ENCODE results near the gene SDF2. TPM values are rescaled to one million over a fixed set of nuclear protein-coding genes. Genes with fewer than 3 reads are reported as not detected.
A peak's percentile ranks its signal among the peaks of the same experiment; 100 is the strongest.

Gene SDF2
- total RNA-seq, 1 donor from 2014 or later, result 46.2 TPM

DNA sequence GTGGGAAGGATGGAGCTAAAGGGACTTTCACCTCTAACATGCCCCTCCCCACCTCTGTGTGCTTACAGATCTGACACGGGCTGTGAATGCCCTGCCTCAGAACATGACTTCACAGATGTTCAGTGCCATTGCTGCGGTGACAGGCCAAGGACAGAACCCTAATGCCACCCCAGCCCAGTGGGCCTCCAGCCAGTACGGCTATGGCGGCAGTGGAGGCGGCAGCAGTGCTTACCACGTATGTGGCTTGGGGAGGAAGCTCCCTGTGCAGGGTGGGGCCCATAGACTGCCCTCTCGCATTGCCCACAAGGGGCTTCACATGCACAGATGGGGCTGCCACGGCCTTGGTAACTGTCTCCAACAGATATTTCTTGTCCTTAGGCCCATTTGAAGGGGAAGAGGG is 38.6 kb upstream of the SDF2 start:
- no peaks in the 10 kb centered on the region for H3K27me3 Mint-ChIP-seq

DNA sequence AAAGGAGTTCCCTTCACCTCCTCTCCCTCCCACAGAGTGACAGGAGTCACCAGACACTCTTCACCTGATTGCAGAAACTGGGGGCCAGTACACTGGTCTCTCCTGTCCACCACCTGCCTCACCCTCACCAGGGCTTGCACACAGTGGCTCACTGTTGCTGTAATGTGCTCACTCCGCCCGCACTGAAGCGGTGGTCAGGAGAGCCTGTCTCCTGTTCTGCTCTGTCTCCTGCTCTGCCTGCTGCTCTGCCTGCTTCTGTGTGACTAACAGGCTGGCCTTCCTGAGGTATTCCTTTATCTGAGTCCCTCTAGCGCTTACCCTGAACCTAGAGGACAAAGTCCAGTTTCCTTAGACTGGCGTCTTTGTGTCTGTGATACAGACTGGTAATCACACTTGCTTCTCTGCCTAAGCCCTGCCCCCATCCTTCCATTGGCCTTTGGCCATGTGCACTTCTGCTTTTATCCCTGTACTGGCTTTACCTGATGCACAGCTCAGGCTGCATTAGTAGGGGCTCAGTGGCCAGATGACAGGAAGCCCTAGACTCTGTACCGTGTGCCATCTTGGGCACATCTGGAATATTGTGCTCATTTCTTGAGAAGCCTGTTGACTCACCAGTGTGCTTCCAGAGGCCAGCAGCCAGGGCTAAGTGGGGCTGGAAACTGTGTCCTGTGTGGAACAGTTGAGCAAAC is 36.7 kb upstream of the SDF2 start:
- no peak overlapping the region for H3K4me3 Mint-ChIP-seq
- peaks cover 77% of the 10 kb centered on the region for H3K36me3 Mint-ChIP-seq (ENCODE audit: low read depth)
- peaks cover 3% of the 10 kb centered on the region for H3K4me1 Mint-ChIP-seq
- H3K27me3 Mint-ChIP-seq, result no peaks in the 10 kb centered on the region
- no peak for DNase-seq
- H3K27ac Mint-ChIP-seq, result peak overlapping the region; percentile 26
- no peaks in the 10 kb centered on the region for H3K9me3 Mint-ChIP-seq
- intact Hi-C loops (cut with micrococcal nuclease), result no loop called here

More for the DNA sequence above, 38.6 kb upstream of the SDF2 start:
- H3K4me1 Mint-ChIP-seq, result peaks cover 7% of the 10 kb centered on the region
- intact Hi-C loops (cut with micrococcal nuclease), result no loop called here
- no peak for DNase-seq
- H3K36me3 Mint-ChIP-seq (ENCODE audit: low read depth), result peaks cover 68% of the 10 kb centered on the region
- no peaks in the 10 kb centered on the region for H3K9me3 Mint-ChIP-seq
- no peak overlapping the region for H3K4me3 Mint-ChIP-seq
- no peak overlapping the region for H3K27ac Mint-ChIP-seq

DNA sequence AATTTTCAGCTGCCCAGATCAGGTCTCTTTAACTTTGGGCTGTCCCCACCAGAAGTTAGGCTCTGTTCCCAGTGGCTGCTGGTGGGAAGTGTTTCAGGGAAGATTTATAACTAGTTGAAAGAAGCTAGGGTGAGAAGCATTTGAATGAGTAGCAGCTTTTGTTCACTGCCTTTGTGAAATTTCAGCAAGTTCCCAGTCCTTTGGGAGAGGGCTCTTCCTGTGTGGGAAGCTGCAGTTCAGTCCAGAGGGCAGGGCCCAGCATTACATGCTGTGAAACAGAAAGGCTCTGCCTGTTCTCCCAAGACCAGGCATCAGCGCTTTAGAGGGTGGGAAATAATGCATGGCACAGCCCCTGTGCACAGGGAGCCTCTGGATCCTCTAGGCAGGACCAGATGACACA is 32.2 kb upstream of the SDF2 start:
- Mint-ChIP-seq H3K27ac (no peak overlapping the region), H3K4me3 (no peak overlapping the region), H3K36me3 (ENCODE audit: low read depth) (peaks cover 70% of the 10 kb centered on the region), H3K27me3 (no peaks in the 10 kb centered on the region), H3K9me3 (no peaks in the 10 kb centered on the region), H3K4me1 (peaks cover 3% of the 10 kb centered on the region)
- no peak for DNase-seq
- intact Hi-C loops (cut with micrococcal nuclease), result no loop called here

DNA sequence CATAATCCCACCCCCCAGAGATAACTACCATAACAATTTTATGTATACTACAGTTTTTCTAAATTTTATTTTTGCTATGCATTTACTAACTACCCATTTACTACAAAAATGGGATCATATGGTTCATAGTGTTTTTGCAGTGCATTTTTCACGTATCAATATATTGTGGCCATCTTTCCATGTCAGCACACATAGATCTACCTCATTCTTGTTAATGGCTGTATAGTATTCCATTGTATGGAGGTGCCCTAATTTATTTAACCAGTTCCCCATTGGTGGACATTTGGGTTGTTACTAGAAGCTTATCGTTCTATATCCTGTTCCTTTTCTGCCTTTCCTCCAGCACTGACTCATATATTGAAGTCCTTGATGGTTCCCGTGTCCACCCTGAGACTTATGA is 27.3 kb upstream of the SDF2 start:
- Mint-ChIP-seq H3K27me3 (no peaks in the 10 kb centered on the region), H3K4me3 (no peak overlapping the region), H3K36me3 (ENCODE audit: low read depth) (peaks cover 70% of the 10 kb centered on the region), H3K4me1 (no peaks in the 10 kb centered on the region), H3K27ac (no peak overlapping the region), H3K9me3 (no peaks in the 10 kb centered on the region)
- intact Hi-C loops (cut with micrococcal nuclease), result no loop called here
- DNase-seq, result no peak

DNA sequence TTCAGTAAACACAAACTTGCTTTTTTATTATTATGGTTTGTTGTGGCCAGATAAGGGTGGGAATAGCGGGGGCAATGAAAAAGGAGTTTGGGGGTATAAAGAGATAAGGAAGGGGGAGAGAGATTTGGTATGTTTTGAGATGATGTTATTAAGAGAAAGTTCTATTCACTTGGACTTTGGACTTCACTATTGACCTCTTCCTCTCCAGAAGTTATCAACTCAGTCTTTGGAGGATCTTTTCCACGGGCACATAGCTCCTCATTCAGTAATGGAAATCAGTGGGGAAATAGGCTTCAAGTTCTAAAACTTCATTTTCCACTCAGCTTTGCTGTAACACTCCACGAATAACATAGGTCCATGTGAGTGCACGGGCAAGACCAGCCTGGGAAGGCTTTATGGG is 26.8 kb upstream of the SDF2 start:
- no peak overlapping the region for H3K27ac Mint-ChIP-seq
- no peaks in the 10 kb centered on the region for H3K27me3 Mint-ChIP-seq
- H3K36me3 Mint-ChIP-seq (ENCODE audit: low read depth), result peaks cover 68% of the 10 kb centered on the region
- no peak overlapping the region for H3K4me3 Mint-ChIP-seq
- no peak for DNase-seq
- no peaks in the 10 kb centered on the region for H3K4me1 Mint-ChIP-seq
- intact Hi-C loops (cut with micrococcal nuclease), result no loop called here
- H3K9me3 Mint-ChIP-seq, result no peaks in the 10 kb centered on the region

DNA sequence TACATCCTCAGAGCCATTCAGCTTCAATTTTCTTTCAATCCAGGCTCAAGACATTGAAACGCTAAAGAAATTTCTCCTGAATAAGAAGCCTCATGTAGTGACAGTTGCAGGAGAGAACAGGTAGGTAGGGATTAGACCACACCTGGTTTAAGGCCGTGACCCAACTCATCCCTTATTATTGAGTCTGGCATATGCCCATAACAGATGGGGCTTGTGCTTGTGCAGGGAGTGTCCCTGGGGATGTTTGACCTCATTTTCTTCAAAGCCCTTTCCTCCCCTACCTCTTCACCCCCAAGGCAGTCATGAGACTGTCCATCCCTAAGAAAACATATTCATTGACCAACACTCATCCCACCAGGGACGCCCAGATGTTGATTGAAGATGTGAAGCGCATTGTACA is 24.6 kb upstream of the SDF2 start:
- Mint-ChIP-seq H3K27me3 (no peaks in the 10 kb centered on the region), H3K9me3 (no peaks in the 10 kb centered on the region), H3K27ac (no peak overlapping the region), H3K4me1 (no peaks in the 10 kb centered on the region), H3K36me3 (ENCODE audit: low read depth) (peaks cover 78% of the 10 kb centered on the region), H3K4me3 (no peak overlapping the region)
- intact Hi-C loops (cut with micrococcal nuclease), result no loop called here
- no peak for DNase-seq

DNA sequence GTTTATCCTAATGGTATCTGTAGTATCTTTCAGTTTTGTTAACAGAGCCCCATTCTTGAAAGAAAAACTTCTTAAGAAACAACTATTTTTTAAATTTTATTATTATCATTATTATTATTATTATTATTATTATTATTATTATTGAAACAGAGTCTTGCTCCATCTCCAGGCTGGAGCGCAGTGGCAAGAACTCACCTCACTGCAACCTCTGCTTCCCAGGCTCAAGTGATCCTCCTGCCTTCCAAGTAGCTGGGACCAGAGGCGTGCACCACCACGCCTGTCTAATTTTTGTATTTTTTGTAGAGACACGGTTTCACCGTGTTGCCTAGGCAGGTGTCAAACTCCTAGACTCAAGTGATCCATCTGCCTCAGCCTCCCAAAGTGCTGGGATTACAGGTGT is 23.7 kb upstream of the SDF2 start:
- no peak for DNase-seq
- no peak overlapping the region for H3K4me3 Mint-ChIP-seq
- H3K27ac Mint-ChIP-seq, result no peak overlapping the region
- H3K4me1 Mint-ChIP-seq, result no peaks in the 10 kb centered on the region
- peaks cover 81% of the 10 kb centered on the region for H3K36me3 Mint-ChIP-seq (ENCODE audit: low read depth)
- intact Hi-C loops (cut with micrococcal nuclease), result no loop called here
- H3K9me3 Mint-ChIP-seq, result no peaks in the 10 kb centered on the region
- H3K27me3 Mint-ChIP-seq, result no peaks in the 10 kb centered on the region

DNA sequence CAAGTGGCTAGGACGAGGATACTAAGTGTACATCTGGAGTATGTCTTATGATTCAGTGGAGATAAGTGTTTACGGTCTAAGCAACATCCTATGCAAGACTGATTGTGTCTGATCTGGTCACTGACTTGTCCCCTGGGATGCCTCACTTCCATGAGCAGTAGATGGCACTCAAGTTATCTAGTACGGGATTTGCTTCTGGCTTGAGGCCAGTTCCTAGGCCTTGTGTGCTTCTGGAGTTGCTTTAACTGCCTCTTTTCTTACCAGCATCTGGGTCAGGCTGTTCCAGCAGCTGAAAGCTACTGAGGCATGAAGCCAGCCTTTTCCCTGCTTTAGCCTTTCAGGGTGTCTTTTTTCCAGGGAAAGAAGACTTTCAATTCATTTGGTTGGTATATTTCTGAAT is 23.3 kb upstream of the SDF2 start:
- intact Hi-C loops (cut with micrococcal nuclease), result no loop called here
- no peaks in the 10 kb centered on the region for H3K27me3 Mint-ChIP-seq
- H3K27ac Mint-ChIP-seq, result no peak overlapping the region
- H3K9me3 Mint-ChIP-seq, result no peaks in the 10 kb centered on the region
- H3K36me3 Mint-ChIP-seq (ENCODE audit: low read depth), result peaks cover 79% of the 10 kb centered on the region
- H3K4me3 Mint-ChIP-seq, result no peak overlapping the region
- no peak for DNase-seq
- H3K4me1 Mint-ChIP-seq, result no peaks in the 10 kb centered on the region

DNA sequence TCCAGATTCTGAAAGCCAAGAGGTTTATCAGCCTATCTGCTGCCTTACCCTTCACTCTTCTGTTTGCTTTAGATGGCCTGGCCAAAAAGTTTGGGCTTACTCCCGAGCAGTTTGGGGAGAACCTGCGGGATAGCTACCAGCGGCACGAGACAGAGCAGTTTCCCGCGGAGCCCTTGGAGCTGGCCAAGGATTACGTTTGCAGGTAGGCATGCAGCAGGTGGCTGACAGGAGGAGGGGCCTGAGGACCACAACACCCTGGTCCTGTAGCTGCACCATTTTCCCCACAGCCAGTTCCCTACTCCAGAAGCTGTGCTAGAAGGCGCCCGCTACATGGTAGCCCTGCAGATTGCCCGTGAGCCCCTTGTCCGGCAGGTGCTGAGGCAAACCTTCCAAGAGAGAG is 20.9 kb upstream of the SDF2 start:
- DNase-seq, result no peak
- H3K4me1 Mint-ChIP-seq, result no peaks in the 10 kb centered on the region
- H3K36me3 Mint-ChIP-seq (ENCODE audit: low read depth), result peaks cover 69% of the 10 kb centered on the region
- no peak overlapping the region for H3K4me3 Mint-ChIP-seq
- intact Hi-C loops (cut with micrococcal nuclease), result no loop called here
- H3K27ac Mint-ChIP-seq, result no peak overlapping the region
- no peaks in the 10 kb centered on the region for H3K27me3 Mint-ChIP-seq
- H3K9me3 Mint-ChIP-seq, result no peaks in the 10 kb centered on the region

DNA sequence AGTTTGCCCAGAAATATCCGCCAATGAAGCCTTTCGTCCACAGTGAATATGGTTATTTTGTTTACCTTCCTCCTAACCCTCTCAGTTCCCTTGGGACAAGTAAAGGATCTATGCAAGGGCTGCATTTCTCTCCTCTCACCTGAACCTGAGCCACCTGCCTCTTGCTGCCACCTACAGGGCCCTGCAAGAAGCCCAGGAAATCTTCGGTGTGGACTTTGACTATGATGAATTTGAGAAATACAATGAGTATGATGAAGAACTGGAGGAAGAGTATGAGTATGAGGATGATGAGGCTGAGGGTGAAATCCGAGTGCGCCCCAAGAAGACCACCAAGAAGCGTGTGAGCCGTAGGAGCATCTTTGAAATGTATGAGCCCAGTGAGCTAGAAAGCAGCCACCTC is 14.3 kb upstream of the SDF2 start:
- peaks cover 73% of the 10 kb centered on the region for H3K36me3 Mint-ChIP-seq (ENCODE audit: low read depth)
- H3K4me1 Mint-ChIP-seq, result no peaks in the 10 kb centered on the region
- intact Hi-C loops (cut with micrococcal nuclease), result no loop called here
- H3K27ac Mint-ChIP-seq, result no peak overlapping the region
- H3K4me3 Mint-ChIP-seq, result no peak overlapping the region
- H3K27me3 Mint-ChIP-seq, result no peaks in the 10 kb centered on the region
- H3K9me3 Mint-ChIP-seq, result no peaks in the 10 kb centered on the region
- peak; percentile 66 for DNase-seq

DNA sequence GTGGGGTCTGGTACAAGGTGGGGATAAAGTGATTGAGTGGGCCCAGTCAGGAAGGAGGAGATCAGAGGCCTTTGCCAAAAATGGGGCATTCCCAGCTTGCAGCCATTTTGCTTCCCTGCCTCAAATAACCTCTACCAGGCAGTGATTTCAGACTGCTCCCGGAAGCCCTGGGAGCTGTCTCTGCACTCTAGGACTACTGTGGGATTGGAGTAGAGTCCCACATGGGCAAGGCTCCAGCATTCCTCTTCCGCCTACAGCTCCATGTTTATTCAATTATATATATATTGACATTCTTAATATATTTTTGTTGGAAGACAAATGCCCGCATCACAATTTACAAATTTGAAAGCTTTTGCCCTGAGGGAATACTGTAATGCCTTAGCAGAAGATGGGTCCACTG is 13.8 kb upstream of the SDF2 start:
- H3K27ac Mint-ChIP-seq, result no peak overlapping the region
- intact Hi-C loops (cut with micrococcal nuclease), result no loop called here
- no peak for DNase-seq
- no peak overlapping the region for H3K4me3 Mint-ChIP-seq
- no peaks in the 10 kb centered on the region for H3K4me1 Mint-ChIP-seq
- no peaks in the 10 kb centered on the region for H3K9me3 Mint-ChIP-seq
- H3K36me3 Mint-ChIP-seq (ENCODE audit: low read depth), result peaks cover 72% of the 10 kb centered on the region
- H3K27me3 Mint-ChIP-seq, result no peaks in the 10 kb centered on the region

DNA sequence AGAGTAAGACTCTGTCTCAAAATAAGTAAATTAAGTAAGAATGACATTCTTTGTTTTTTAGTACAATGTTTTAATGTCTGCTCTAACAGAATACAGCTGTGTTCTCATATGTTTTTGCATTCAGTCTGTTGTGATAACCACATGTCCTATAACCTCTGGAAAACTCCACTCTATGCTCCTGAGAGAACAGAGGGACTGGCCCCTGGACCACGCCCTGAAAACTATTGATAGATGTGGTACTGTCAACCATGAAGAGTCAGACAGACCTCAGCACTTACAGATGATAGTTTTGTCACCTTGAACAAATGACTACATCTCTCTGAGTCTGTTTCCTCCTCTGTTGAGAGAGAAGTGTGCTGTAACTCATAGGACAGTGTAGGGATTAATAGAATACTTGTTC is 8.2 kb upstream of the SDF2 start:
- no peaks in the 10 kb centered on the region for H3K27me3 Mint-ChIP-seq
- no peaks in the 10 kb centered on the region for H3K9me3 Mint-ChIP-seq
- DNase-seq, result no peak
- no peak overlapping the region for H3K4me3 Mint-ChIP-seq
- peaks cover 63% of the 10 kb centered on the region for H3K36me3 Mint-ChIP-seq (ENCODE audit: low read depth)
- peaks cover 20% of the 10 kb centered on the region for H3K4me1 Mint-ChIP-seq
- no peak overlapping the region for H3K27ac Mint-ChIP-seq
- intact Hi-C loops (cut with micrococcal nuclease), result no loop called here

DNA sequence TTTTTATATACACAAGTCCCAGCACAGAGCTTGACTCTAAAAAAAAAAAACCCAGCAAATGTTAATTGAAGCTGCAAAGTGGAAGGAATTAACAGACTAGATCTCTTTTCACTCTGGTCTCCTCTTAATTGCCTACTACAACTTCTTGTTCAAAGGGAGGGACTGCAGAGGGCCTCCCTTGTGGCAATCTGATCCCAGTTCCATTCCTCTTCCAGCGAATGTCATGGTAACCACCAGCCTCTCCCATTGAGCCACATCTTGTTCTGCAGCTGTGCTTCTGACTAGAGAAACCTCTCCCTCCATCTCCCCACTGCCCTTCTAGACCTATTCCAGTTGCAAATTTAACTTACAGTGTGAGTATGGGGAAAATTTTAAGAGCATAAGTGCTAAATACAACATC is 6.2 kb upstream of the SDF2 start:
- intact Hi-C loops (cut with micrococcal nuclease), result no loop called here
- H3K27ac Mint-ChIP-seq, result no peak overlapping the region

DNA sequence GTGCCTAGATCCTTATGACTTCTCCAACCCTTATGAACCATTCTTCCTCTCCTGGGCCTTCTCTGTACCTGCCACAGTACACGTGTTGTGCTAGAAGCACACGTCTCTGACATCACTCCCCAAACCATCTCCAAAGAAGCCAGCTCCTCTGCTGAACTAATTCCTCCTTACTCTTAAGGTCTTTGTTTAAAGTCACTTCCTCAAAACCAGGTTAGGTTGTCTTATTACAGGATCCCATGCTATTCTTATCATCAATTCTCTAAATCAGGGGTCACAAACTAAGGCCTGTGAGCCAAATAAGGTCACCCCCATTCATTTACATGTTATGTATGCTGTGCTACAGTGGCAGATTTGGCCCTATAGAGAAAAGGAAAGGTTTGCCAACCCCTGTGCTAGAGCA is 4.3 kb upstream of the SDF2 start:
- H3K4me3 Mint-ChIP-seq, result no peak overlapping the region
- H3K4me1 Mint-ChIP-seq, result peaks cover 44% of the 10 kb centered on the region
- no peaks in the 10 kb centered on the region for H3K9me3 Mint-ChIP-seq
- intact Hi-C loops (cut with micrococcal nuclease), result no loop called here
- H3K27me3 Mint-ChIP-seq, result no peaks in the 10 kb centered on the region
- DNase-seq, result no peak
- peaks cover 51% of the 10 kb centered on the region for H3K36me3 Mint-ChIP-seq (ENCODE audit: low read depth)
- no peak overlapping the region for H3K27ac Mint-ChIP-seq

More for the DNA sequence above, 6.2 kb upstream of the SDF2 start:
- no peaks in the 10 kb centered on the region for H3K9me3 Mint-ChIP-seq
- no peak overlapping the region for H3K4me3 Mint-ChIP-seq
- peaks cover 59% of the 10 kb centered on the region for H3K36me3 Mint-ChIP-seq (ENCODE audit: low read depth)
- no peaks in the 10 kb centered on the region for H3K27me3 Mint-ChIP-seq
- DNase-seq, result no peak
- peaks cover 38% of the 10 kb centered on the region for H3K4me1 Mint-ChIP-seq

DNA sequence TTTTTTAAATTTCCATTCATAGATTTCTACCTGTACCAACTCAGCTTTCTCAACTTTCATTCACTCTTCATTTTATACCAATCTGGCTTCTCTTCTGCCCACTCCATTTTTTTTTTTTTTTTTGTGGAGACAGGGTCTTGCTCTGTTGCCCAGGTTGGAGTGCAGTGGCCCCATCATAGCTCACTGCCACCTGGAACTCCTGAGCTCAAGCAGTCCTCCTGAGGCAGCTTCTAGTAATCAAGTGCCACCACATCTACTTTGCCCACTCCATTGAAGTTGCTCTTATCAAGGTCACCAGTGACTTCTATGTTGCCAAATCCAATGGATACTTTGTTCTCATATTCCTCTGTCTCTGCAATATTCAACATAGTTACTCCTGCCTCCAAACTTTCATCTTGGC is 2.0 kb upstream of the SDF2 start:
- no peaks in the 10 kb centered on the region for H3K9me3 Mint-ChIP-seq

More for the DNA sequence above, 2.0 kb upstream of the SDF2 start:
- Mint-ChIP-seq H3K36me3 (ENCODE audit: low read depth) (peaks cover 54% of the 10 kb centered on the region), H3K27me3 (no peaks in the 10 kb centered on the region), H3K27ac (peak overlapping the region; percentile 97), H3K4me3 (peak overlapping the region; percentile 99), H3K4me1 (peaks cover 51% of the 10 kb centered on the region)
- no peak for DNase-seq
- intact Hi-C loops (cut with micrococcal nuclease), result loop anchor here (2.0 to 5.0 kb wide), 2 partner anchors 49 to 65 kb away; partner anchors contain the start of genes PROCA1 and SPAG5
